Measurements from ENCODE around the gene ZMIZ1.
A peak's percentile ranks its signal among the peaks of the same experiment; 100 is the strongest.

Gene ZMIZ1

DNA sequence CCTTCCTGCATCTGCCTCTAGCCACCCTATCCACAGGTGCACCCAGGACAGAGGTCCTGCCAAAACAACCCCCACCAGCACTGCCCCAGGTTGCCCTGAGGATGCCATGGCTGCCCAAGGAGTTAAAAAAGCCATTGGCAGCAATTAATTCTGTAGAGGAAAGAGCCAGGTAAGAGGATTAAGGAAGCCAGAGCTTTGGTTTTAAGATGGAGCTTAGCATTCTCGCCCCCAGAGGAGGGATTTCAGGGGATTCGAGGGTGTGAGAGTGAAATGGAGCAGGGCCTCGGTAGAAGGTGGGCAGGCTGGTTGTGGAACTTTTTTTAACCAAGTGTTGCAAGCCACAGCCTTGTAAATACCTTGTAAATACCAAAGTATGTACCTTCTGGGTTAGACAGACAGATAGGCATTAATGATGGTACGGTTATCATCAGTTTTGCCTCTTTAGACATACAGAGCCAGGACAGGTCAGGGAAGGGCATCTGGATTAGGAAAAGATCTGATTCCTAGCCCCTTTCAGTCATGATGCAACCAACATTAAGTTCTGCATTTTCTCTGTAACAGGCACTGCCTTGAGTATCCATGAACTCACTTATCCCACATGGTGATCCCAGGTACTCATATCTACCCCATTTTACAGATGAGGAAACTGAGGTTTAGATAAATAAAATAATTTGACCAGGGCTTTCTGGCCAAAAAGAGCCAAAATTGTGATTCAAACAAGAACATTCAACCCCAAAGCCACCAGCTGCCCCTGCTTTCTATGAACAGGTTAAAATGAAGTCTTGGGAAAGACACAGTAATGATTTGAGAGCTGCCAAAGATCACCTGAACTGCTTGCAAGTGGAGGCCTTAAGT is 157.9 kb downstream of the ZMIZ1 start:
- H3K9me3 ChIP-seq (ENCODE audit: control insufficient read depth, low read length) = no peaks in the 10 kb centered on the region
- peak overlapping the region in 1 of 2 experiments; percentile 80 for H3K23ac ChIP-seq (ENCODE audit: low read length in 2 of 2)
- H3K4me1 ChIP-seq (ENCODE audit: control insufficient read depth, insufficient read depth, low read depth, low read length) = peaks cover 46% of the 10 kb centered on the region
- no peak overlapping the region for H3K4me3 ChIP-seq (ENCODE audit: insufficient read depth in 1 of 2, low read depth in 1 of 2, low read length in 2 of 2)
- H3K4me2 ChIP-seq (ENCODE audit: low read length, poor library complexity, severe bottlenecking) = no peak overlapping the region
- DNase-seq = no peak
- no peak overlapping the region for H2BK15ac ChIP-seq (ENCODE audit: low read depth, poor library complexity, severe bottlenecking)
- H3K9ac ChIP-seq (ENCODE audit: low read length) = no peak overlapping the region
- H4K91ac ChIP-seq (ENCODE audit: low read length) = no peak overlapping the region
- H3K79me1 ChIP-seq (replicated peaks; ENCODE audit: low read length, poor library complexity, severe bottlenecking) = peaks cover 44% of the 10 kb centered on the region
- H2BK5ac ChIP-seq (ENCODE audit: low read depth, low read length, poor library complexity, severe bottlenecking) = no peak overlapping the region
- no peak overlapping the region for H2AK5ac ChIP-seq (ENCODE audit: low read length, severe bottlenecking)
- no peak overlapping the region for H3K4ac ChIP-seq (ENCODE audit: low read depth in 1 of 2, low read length in 2 of 2)
- 79% methylated on average over 4 of the region's 4 CpGs for WGBS
- no peak overlapping the region for H4K8ac ChIP-seq (ENCODE audit: low read length)
- H3K36me3 ChIP-seq (ENCODE audit: control insufficient read depth in 1 of 2, insufficient read depth in 2 of 2, low read depth in 1 of 2, low read length in 2 of 2) = peaks cover 70 to 83% of the 10 kb centered on the region in 2 experiments
- H3K18ac ChIP-seq (ENCODE audit: low read depth in 1 of 2, low read length in 2 of 2) = peak overlapping the region in 1 of 2 experiments; percentile 53
- no peak overlapping the region for H2AFZ ChIP-seq (ENCODE audit: low read depth, low read length)
- no peaks in the 10 kb centered on the region for H3K27me3 ChIP-seq (ENCODE audit: control insufficient read depth in 1 of 2, insufficient read depth in 1 of 2, low read length in 2 of 2)
- H3K27ac ChIP-seq (ENCODE audit: low read length, poor library complexity, severe bottlenecking) = no peak overlapping the region
- no peak overlapping the region for H2BK120ac ChIP-seq (ENCODE audit: low read depth, low read length)
- no peak overlapping the region for H3K14ac ChIP-seq (ENCODE audit: low read length in 2 of 2)
- H2BK12ac ChIP-seq (ENCODE audit: low read length in 2 of 2) = peak overlapping the region in 1 of 2 experiments; percentile 17

DNA sequence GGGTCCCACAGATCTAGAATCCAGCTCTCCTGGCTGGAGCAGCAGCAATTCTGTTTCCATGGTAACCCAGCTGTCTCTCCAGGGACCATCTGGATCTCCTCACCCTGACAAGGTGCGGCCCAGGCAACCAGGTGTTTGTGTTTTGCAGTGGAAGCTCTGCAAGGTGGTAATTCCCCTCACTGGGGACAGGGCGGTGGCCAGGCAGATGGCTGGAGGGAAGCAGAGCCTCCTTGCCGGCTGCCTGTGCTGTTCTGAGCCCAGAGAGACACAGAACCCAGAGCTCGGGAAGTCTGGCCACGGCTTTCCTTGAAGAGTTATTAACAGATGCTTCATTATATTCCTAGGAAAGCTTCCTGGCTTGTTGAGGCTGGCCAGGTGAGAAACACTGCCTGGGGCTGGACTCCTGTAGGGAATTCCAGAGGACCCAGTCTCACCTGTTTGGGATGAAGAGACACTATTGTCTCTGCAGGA is 160.3 kb downstream of the ZMIZ1 start:
- Histone ChIP-seq H2AK5ac (ENCODE audit: low read length, severe bottlenecking) (no peak overlapping the region), H3K27ac (ENCODE audit: low read length, poor library complexity, severe bottlenecking) (no peak overlapping the region), H3K9me3 (ENCODE audit: control insufficient read depth, low read length) (no peaks in the 10 kb centered on the region), H3K4ac (ENCODE audit: low read depth in 1 of 2, low read length in 2 of 2) (peak overlapping the region in 1 of 2 experiments; percentile 77), H3K9ac (ENCODE audit: low read length) (no peak overlapping the region), H3K79me1 (replicated peaks; ENCODE audit: low read length, poor library complexity, severe bottlenecking) (peaks cover 47% of the 10 kb centered on the region), H2AFZ (ENCODE audit: low read depth, low read length) (no peak overlapping the region), H3K23ac (ENCODE audit: low read length in 2 of 2) (no peak overlapping the region), H2BK5ac (ENCODE audit: low read depth, low read length, poor library complexity, severe bottlenecking) (no peak overlapping the region), H2BK15ac (ENCODE audit: low read depth, poor library complexity, severe bottlenecking) (peak overlapping the region; percentile 70), H4K91ac (ENCODE audit: low read length) (no peak overlapping the region), H3K4me1 (ENCODE audit: control insufficient read depth, insufficient read depth, low read depth, low read length) (peaks cover 38% of the 10 kb centered on the region), H3K4me2 (ENCODE audit: low read length, poor library complexity, severe bottlenecking) (no peak overlapping the region), H4K8ac (ENCODE audit: low read length) (peak overlapping the region; percentile 57), H3K14ac (ENCODE audit: low read length in 2 of 2) (peak overlapping the region in 1 of 2 experiments; percentile 35), H3K27me3 (ENCODE audit: control insufficient read depth in 1 of 2, insufficient read depth in 1 of 2, low read length in 2 of 2) (no peaks in the 10 kb centered on the region), H2BK120ac (ENCODE audit: low read depth, low read length) (no peak overlapping the region), H2BK12ac (ENCODE audit: low read length in 2 of 2) (peak overlapping the region in 1 of 2 experiments; percentile 73), H3K18ac (ENCODE audit: low read depth in 1 of 2, low read length in 2 of 2) (peak overlapping the region; percentile 6 to 24), H3K4me3 (ENCODE audit: insufficient read depth in 1 of 2, low read depth in 1 of 2, low read length in 2 of 2) (no peak overlapping the region), H3K36me3 (ENCODE audit: control insufficient read depth in 1 of 2, insufficient read depth in 2 of 2, low read depth in 1 of 2, low read length in 2 of 2) (peaks cover 73 to 94% of the 10 kb centered on the region in 2 experiments)
- 67% methylated on average over 5 of the region's 5 CpGs for WGBS
- no peak for DNase-seq

DNA sequence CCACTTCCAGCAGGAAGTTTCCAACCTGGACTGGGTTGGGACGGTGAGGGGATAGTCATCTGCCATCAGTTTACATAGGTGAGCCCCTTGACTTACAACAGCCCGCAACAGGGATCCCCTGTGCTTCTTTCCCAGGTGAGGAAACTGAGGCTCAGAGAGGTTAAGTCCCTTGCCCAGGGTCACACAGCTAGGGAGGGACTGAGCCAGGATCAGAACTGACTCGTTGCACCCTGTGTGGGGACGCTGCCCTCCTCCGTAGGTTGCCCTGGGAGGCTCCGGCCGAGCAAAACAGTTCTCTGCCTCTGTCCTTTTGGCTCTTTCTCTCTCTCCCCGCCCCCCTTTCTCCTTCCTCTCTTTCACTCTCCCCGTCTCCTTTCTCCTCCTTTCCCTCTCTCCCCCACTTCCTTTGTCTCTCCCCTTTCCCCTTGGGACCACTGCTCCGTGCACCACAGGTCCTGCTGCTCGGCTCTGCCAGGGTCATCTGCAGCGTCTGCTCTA is 161.1 kb downstream of the ZMIZ1 start:
- Histone ChIP-seq H3K27me3 (ENCODE audit: control insufficient read depth in 1 of 2, insufficient read depth in 1 of 2, low read length in 2 of 2) (no peaks in the 10 kb centered on the region), H2BK5ac (ENCODE audit: low read depth, low read length, poor library complexity, severe bottlenecking) (no peak overlapping the region), H3K9ac (ENCODE audit: low read length) (no peak overlapping the region), H3K36me3 (ENCODE audit: control insufficient read depth in 1 of 2, insufficient read depth in 2 of 2, low read depth in 1 of 2, low read length in 2 of 2) (peaks cover 75 to 92% of the 10 kb centered on the region in 2 experiments), H3K9me3 (ENCODE audit: control insufficient read depth, low read length) (no peaks in the 10 kb centered on the region), H3K79me1 (replicated peaks; ENCODE audit: low read length, poor library complexity, severe bottlenecking) (peaks cover 50% of the 10 kb centered on the region), H3K4ac (ENCODE audit: low read depth in 1 of 2, low read length in 2 of 2) (peak overlapping the region in 1 of 2 experiments; percentile 3), H2AK5ac (ENCODE audit: low read length, severe bottlenecking) (no peak overlapping the region), H3K27ac (ENCODE audit: low read length, poor library complexity, severe bottlenecking) (no peak overlapping the region), H3K4me1 (ENCODE audit: control insufficient read depth, insufficient read depth, low read depth, low read length) (peaks cover 35% of the 10 kb centered on the region), H2AFZ (ENCODE audit: low read depth, low read length) (no peak overlapping the region), H2BK15ac (ENCODE audit: low read depth, poor library complexity, severe bottlenecking) (no peak overlapping the region), H3K23ac (ENCODE audit: low read length in 2 of 2) (no peak overlapping the region), H3K4me2 (ENCODE audit: low read length, poor library complexity, severe bottlenecking) (no peak overlapping the region), H4K8ac (ENCODE audit: low read length) (peak overlapping the region; percentile 80), H3K14ac (ENCODE audit: low read length in 2 of 2) (peak overlapping the region in 1 of 2 experiments; percentile 13), H4K91ac (ENCODE audit: low read length) (peak overlapping the region; percentile 74), H2BK120ac (ENCODE audit: low read depth, low read length) (no peak overlapping the region), H3K18ac (ENCODE audit: low read depth in 1 of 2, low read length in 2 of 2) (peak overlapping the region; percentile 29 to 79), H3K4me3 (ENCODE audit: insufficient read depth in 1 of 2, low read depth in 1 of 2, low read length in 2 of 2) (no peak overlapping the region), H2BK12ac (ENCODE audit: low read length in 2 of 2) (no peak overlapping the region)
- DNase-seq = no peak
- 32% methylated on average over 12 of the region's 12 CpGs for WGBS

DNA sequence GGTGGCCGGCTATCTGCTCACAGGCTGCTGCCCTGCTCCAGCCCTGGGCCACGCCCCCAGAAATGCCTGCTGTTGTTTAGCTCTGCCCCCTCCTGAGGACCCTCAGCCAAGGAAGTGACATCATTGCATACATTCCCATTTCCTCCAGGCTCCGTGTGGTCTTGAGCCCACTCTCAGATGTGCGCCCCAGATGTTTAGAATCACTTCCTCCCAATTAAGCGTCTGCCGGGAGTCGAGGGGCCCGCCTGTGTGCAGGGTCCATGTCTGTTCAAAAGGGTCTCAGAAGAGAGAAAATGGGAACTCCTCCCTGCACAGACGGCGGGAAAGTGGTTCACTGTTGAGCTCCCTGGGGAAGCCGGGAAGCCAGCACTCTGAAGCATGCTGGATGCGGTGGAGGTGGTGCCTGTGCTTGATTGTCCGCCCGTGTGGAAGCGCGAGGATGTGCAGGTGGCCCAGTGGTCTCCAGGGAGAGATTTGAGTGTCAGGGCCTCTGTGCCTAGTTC is 161.6 kb downstream of the ZMIZ1 start:
- peak overlapping the region; percentile 40 for H2BK120ac ChIP-seq (ENCODE audit: low read depth, low read length)
- peaks cover 36% of the 10 kb centered on the region for H3K4me1 ChIP-seq (ENCODE audit: control insufficient read depth, insufficient read depth, low read depth, low read length)
- peak overlapping the region in 1 of 2 experiments; percentile 7 for H3K18ac ChIP-seq (ENCODE audit: low read depth in 1 of 2, low read length in 2 of 2)
- H3K4me3 ChIP-seq (ENCODE audit: insufficient read depth in 1 of 2, low read depth in 1 of 2, low read length in 2 of 2) = no peak overlapping the region
- H2BK5ac ChIP-seq (ENCODE audit: low read depth, low read length, poor library complexity, severe bottlenecking) = no peak overlapping the region
- H3K9ac ChIP-seq (ENCODE audit: low read length) = no peak overlapping the region
- no peak overlapping the region for H2AFZ ChIP-seq (ENCODE audit: low read depth, low read length)
- H4K91ac ChIP-seq (ENCODE audit: low read length) = peak overlapping the region; percentile 29
- H3K27me3 ChIP-seq (ENCODE audit: control insufficient read depth in 1 of 2, insufficient read depth in 1 of 2, low read length in 2 of 2) = no peaks in the 10 kb centered on the region
- no peak overlapping the region for H3K4me2 ChIP-seq (ENCODE audit: low read length, poor library complexity, severe bottlenecking)
- no peak overlapping the region for H2AK5ac ChIP-seq (ENCODE audit: low read length, severe bottlenecking)
- H3K36me3 ChIP-seq (ENCODE audit: control insufficient read depth in 1 of 2, insufficient read depth in 2 of 2, low read depth in 1 of 2, low read length in 2 of 2) = peaks cover 78 to 92% of the 10 kb centered on the region in 2 experiments
- H3K23ac ChIP-seq (ENCODE audit: low read length in 2 of 2) = no peak overlapping the region
- no peaks in the 10 kb centered on the region for H3K9me3 ChIP-seq (ENCODE audit: control insufficient read depth, low read length)
- peak overlapping the region; percentile 39 for H4K8ac ChIP-seq (ENCODE audit: low read length)
- H3K79me1 ChIP-seq (replicated peaks; ENCODE audit: low read length, poor library complexity, severe bottlenecking) = peaks cover 49% of the 10 kb centered on the region
- no peak overlapping the region for H3K14ac ChIP-seq (ENCODE audit: low read length in 2 of 2)
- WGBS = 25% methylated on average over 16 of the region's 16 CpGs
- H3K4ac ChIP-seq (ENCODE audit: low read depth in 1 of 2, low read length in 2 of 2) = peak overlapping the region in 1 of 2 experiments; percentile 12
- no peak overlapping the region for H3K27ac ChIP-seq (ENCODE audit: low read length, poor library complexity, severe bottlenecking)
- H2BK15ac ChIP-seq (ENCODE audit: low read depth, poor library complexity, severe bottlenecking) = no peak overlapping the region
- DNase-seq = peak; percentile 50
- H2BK12ac ChIP-seq (ENCODE audit: low read length in 2 of 2) = peak overlapping the region in 1 of 2 experiments; percentile 24

All from mesenchymal stem cell (in vitro differentiated cells and primary cell).